Stimulated activated naive CD4-positive, alpha-beta T cell treated with Interleukin-2 at 50 U/mL for 16 hours (primary cell): ENCODE measurements around the gene PPDPF.

ENCODE experiments used
- DNase-seq: peaks from one replicate; lab custom pipeline; 2025; lab: John Stamatoyannopoulos, UW

Gene PPDPF

GRCh38 chr20:63487781-63488241, 32.8 kb upstream of the PPDPF start:
- no peak for DNase-seq

GRCh38 chr20:63488315-63489251, 32.0 kb upstream of the PPDPF start:
- no peak for DNase-seq

GRCh38 chr20:63490416-63490815, 30.1 kb upstream of the PPDPF start:
- DNase-seq: no peak

GRCh38 chr20:63491078-63491477, 29.5 kb upstream of the PPDPF start:
- no peak for DNase-seq

GRCh38 chr20:63491635-63492230, 28.8 kb upstream of the PPDPF start:
- no peak for DNase-seq

- DNase-seq: no peak
Observed at GRCh38 chr20:63492518-63492917, 28.0 kb upstream of the PPDPF start.

GRCh38 chr20:63492982-63493381, 27.6 kb upstream of the PPDPF start:
- no peak for DNase-seq

- DNase-seq: no peak
Observed at GRCh38 chr20:63493563-63494020, 27.0 kb upstream of the PPDPF start.

- DNase-seq: no peak
Observed at GRCh38 chr20:63494084-63494419, 26.5 kb upstream of the PPDPF start.

- DNase-seq: no peak
Observed at GRCh38 chr20:63494420-63495166, 26.0 kb upstream of the PPDPF start.

GRCh38 chr20:63495167-63495720, 25.3 kb upstream of the PPDPF start:
- DNase-seq: no peak

GRCh38 chr20:63495741-63496595, 24.6 kb upstream of the PPDPF start:
- DNase-seq: peak; percentile 67

- DNase-seq: no peak
Observed at GRCh38 chr20:63496596-63497120, 23.9 kb upstream of the PPDPF start.

GRCh38 chr20:63497138-63497945, 23.2 kb upstream of the PPDPF start:
- no peak for DNase-seq

- DNase-seq: no peak
Observed at GRCh38 chr20:63497946-63498935, 22.3 kb upstream of the PPDPF start.

GRCh38 chr20:63498960-63499337, 21.6 kb upstream of the PPDPF start, which contains the start of gene EEF1A2:
EEF1A2 (minus strand) TSS chr20:63499083; CDS start chr20:63497763, 1,320 bp downstream.
- DNase-seq: peak; percentile 24

- no peak for DNase-seq
Observed at GRCh38 chr20:63499338-63499969, 21.1 kb upstream of the PPDPF start.

GRCh38 chr20:63500151-63500901, 20.2 kb upstream of the PPDPF start:
- DNase-seq: no peak
